GM12891 (cell line): Measurements from ENCODE around the gene RC3H1.

Experiments used
- POLR2A ChIP-seq: IDR thresholded peaks from 2 replicates; pipeline ENCODE4 v1.6.1; 2011; ENCODE audit warnings: low read depth, low read length, control low read depth
- POLR2AphosphoS5 ChIP-seq: IDR thresholded peaks from 2 replicates; pipeline ENCODE4 v1.6.1; 2011; ENCODE audit warnings: low read depth, low read length, control low read depth
- TAF1 ChIP-seq: IDR thresholded peaks from 2 replicates; pipeline ENCODE4 v1.6.1; 2011; ENCODE audit warnings: low read depth, low read length, control low read depth

- TF ChIP-seq POLR2AphosphoS5 (no peak), POLR2A (no peak), TAF1 (no peak)
Observed at GRCh38 chr1:173937062-173937461, 85.1 kb downstream of the RC3H1 start.
